Measurements from ENCODE around the gene NEURL3.

Gene NEURL3

GRCh38 chr2:96494188-96494587 is 11.0 kb downstream of the NEURL3 start:
- no peak for TF ChIP-seq TAF1 (IDR thresholded peaks at IDR 0.05; ENCODE audit: borderline replicate concordance, insufficient read depth, low read length)
- TF ChIP-seq FOXP2 (optimal IDR thresholded peaks at IDR 0.05; ENCODE audit: borderline replicate concordance, extremely low read depth, extremely low read length, insufficient read depth): no peak
- no peak for TF ChIP-seq SIN3A (IDR thresholded peaks at IDR 0.05; ENCODE audit: borderline replicate concordance, insufficient read depth, low read length)
- TF ChIP-seq POLR2AphosphoS5 (IDR thresholded peaks at IDR 0.05; ENCODE audit: low read depth, low read length): no peak
- no peak for TF ChIP-seq REST (IDR thresholded peaks at IDR 0.05; ENCODE audit: insufficient read depth in 1 of 2, low read depth in 2 of 2, low read length in 2 of 2)

GRCh38 chr2:96493072-96493471 is 12.1 kb downstream of the NEURL3 start:
- no peak for TF ChIP-seq REST (IDR thresholded peaks at IDR 0.05; ENCODE audit: insufficient read depth in 1 of 2, low read depth in 2 of 2, low read length in 2 of 2)
- TF ChIP-seq TAF1 (IDR thresholded peaks at IDR 0.05; ENCODE audit: borderline replicate concordance, insufficient read depth, low read length): no peak
- no peak for TF ChIP-seq POLR2AphosphoS5 (IDR thresholded peaks at IDR 0.05; ENCODE audit: low read depth, low read length)
- TF ChIP-seq FOXP2 (optimal IDR thresholded peaks at IDR 0.05; ENCODE audit: borderline replicate concordance, extremely low read depth, extremely low read length, insufficient read depth): no peak
- no peak for TF ChIP-seq SIN3A (IDR thresholded peaks at IDR 0.05; ENCODE audit: borderline replicate concordance, insufficient read depth, low read length)

- TF ChIP-seq FOXP2 (optimal IDR thresholded peaks at IDR 0.05; ENCODE audit: borderline replicate concordance, extremely low read depth, extremely low read length, insufficient read depth) (no peak), TAF1 (IDR thresholded peaks at IDR 0.05; ENCODE audit: borderline replicate concordance, insufficient read depth, low read length) (no peak), REST (IDR thresholded peaks at IDR 0.05; ENCODE audit: insufficient read depth in 1 of 2, low read depth in 2 of 2, low read length in 2 of 2) (no peak), SIN3A (IDR thresholded peaks at IDR 0.05; ENCODE audit: borderline replicate concordance, insufficient read depth, low read length) (no peak), POLR2AphosphoS5 (IDR thresholded peaks at IDR 0.05; ENCODE audit: low read depth, low read length) (no peak)
Measured at GRCh38 chr2:96491860-96492497, 13.2 kb downstream of the NEURL3 start.

GRCh38 chr2:96489663-96490062 is 15.5 kb downstream of the NEURL3 start:
- TF ChIP-seq SIN3A (IDR thresholded peaks at IDR 0.05; ENCODE audit: borderline replicate concordance, insufficient read depth, low read length) (no peak), POLR2AphosphoS5 (IDR thresholded peaks at IDR 0.05; ENCODE audit: low read depth, low read length) (no peak), TAF1 (IDR thresholded peaks at IDR 0.05; ENCODE audit: borderline replicate concordance, insufficient read depth, low read length) (no peak), FOXP2 (optimal IDR thresholded peaks at IDR 0.05; ENCODE audit: borderline replicate concordance, extremely low read depth, extremely low read length, insufficient read depth) (no peak), REST (IDR thresholded peaks at IDR 0.05; ENCODE audit: insufficient read depth in 1 of 2, low read depth in 2 of 2, low read length in 2 of 2) (no peak)

Data from PFSK-1 (cell line).